Right atrium auricular region (tissue), 2 donors: ENCODE measurements around the gene FMNL2. TPM values are rescaled to one million over a fixed set of nuclear protein-coding genes. Genes with fewer than 3 reads are reported as not detected.

ENCODE experiments used
- DNase-seq: peaks from one replicate; pipeline ENCODE4 v3.0.0-alpha.2; 2019; ENCODE audit warnings: low spot score
- H3K27ac ChIP-seq, 2 donors: fragments of 200-600 bp; sonication (generic); 1 replicate in 1 of 2; 2 replicates in 1 of 2; pipeline ENCODE4 v1.5.1; 2016 to 2019
- H3K27me3 ChIP-seq, 2 donors: fragments of 200-600 bp; sonication (generic); one replicate each; pipeline versions ENCODE4 v1.5.1 to v1.6.0; 2017 to 2019
- H3K36me3 ChIP-seq: fragments of 200-600 bp; sonication (generic); one replicate; pipeline ENCODE4 v1.5.1; 2016
- H3K4me1 ChIP-seq, 2 donors: fragments of 200-600 bp; sonication (generic); one replicate each; pipeline versions ENCODE4 v1.5.1 to v1.6.0; 2017 to 2019
- H3K4me3 ChIP-seq, 2 donors: fragments of 200-600 bp; sonication (generic); 1 replicate in 1 of 2; 2 replicates in 1 of 2; pipeline ENCODE4 v1.5.1; 2017 to 2019; ENCODE audit warnings: mild to moderate bottlenecking in 1 of 2, moderate library complexity in 1 of 2
- H3K9me3 ChIP-seq, 2 donors: fragments of 200-600 bp; sonication (generic); one replicate each; pipeline ENCODE4 v1.5.1; 2019
- total RNA-seq, 2 donors: library from RNA; depleted of rRNA; stranded (reverse); fragments of >200 nt; gene quantifications; one replicate each; pipeline ENCODE4 v1.1.0, GENCODE V29; 2016
- TF ChIP-seq, protein P1 (sequence below), 2 donors: fragments of 200-600 bp; sonication (generic); IDR thresholded peaks; one replicate each; pipeline ENCODE4 v1.5.1; 2019; ENCODE audit warnings: antibody characterized with exemption in 2 of 2

Gene FMNL2
- total RNA-seq, 2 donors from 2014 or later: 6.0 to 11.5 TPM

DNA sequence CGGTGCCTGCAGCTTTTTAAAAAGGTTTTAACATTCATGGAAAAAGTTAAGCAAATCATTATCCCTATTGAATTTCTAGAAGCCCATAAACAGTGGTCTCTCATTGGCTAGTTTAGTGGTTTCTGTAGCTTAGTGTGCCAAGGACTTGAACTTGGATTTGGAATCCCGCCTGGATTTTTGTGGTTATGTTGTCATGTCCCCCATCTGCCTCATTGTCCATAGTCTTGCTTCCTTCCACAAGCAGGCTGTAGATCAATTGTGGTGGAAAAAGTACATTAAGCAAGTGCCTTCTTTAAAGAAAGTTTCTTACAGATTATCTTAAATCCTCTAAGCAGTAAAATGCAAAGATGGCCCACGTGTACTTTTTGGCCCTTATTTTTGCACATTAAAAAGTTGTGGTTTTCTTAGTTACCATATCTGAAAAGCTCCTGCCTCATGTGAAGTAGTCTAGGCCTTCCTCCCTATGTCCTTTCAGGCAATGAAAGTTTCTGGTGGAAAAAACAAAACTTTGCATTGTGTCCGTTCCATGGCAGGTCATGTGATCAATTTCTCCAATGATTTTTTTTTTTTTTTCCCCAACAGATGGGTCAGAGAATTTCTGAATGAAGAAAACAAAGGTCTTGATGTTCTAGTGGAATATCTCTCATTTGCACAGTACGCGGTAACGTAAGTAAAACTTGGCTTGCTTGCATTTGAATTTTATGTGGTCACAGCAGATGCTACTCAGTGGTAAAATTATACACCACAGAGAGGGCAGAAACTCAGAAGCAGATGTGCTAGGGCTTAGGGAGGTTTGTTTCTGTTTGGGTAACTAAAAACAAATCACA lies 223.4 kb downstream of the FMNL2 start:
- Histone ChIP-seq H3K27ac (no peak overlapping the region), H3K4me3 (no peak overlapping the region), H3K9me3 (no peaks in the 10 kb centered on the region), H3K36me3 (no peaks in the 10 kb centered on the region), H3K4me1 (no peaks in the 10 kb centered on the region), H3K27me3 (no peaks in the 10 kb centered on the region)
- no peak for DNase-seq
- TF ChIP-seq, protein P1, sequence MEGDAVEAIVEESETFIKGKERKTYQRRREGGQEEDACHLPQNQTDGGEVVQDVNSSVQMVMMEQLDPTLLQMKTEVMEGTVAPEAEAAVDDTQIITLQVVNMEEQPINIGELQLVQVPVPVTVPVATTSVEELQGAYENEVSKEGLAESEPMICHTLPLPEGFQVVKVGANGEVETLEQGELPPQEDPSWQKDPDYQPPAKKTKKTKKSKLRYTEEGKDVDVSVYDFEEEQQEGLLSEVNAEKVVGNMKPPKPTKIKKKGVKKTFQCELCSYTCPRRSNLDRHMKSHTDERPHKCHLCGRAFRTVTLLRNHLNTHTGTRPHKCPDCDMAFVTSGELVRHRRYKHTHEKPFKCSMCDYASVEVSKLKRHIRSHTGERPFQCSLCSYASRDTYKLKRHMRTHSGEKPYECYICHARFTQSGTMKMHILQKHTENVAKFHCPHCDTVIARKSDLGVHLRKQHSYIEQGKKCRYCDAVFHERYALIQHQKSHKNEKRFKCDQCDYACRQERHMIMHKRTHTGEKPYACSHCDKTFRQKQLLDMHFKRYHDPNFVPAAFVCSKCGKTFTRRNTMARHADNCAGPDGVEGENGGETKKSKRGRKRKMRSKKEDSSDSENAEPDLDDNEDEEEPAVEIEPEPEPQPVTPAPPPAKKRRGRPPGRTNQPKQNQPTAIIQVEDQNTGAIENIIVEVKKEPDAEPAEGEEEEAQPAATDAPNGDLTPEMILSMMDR (IDR thresholded peaks at IDR 0.05): no peak

DNA sequence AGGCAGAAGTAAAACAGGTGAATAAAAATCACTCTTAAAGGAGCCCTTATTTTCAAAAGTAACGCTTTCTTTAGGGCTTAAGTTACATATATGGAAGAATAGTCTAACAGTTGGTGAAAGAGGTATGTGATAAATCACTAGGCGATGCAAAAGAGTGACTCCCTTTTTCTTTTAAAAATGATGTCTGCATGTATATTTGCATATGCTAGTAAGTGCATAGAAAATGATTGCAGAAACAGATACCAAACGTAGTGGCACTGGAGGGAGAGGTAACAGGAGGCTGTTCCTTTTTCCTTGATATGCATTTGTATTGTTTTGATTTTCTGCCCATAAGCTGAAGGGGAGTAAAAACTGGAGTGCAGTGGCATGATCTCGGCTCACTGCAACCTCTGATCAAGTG lies 224.0 kb downstream of the FMNL2 start:
- TF ChIP-seq, protein P1 (IDR thresholded peaks at IDR 0.05): no peak
- Histone ChIP-seq H3K27ac (no peak overlapping the region), H3K4me1 (no peaks in the 10 kb centered on the region), H3K4me3 (no peak overlapping the region), H3K36me3 (no peaks in the 10 kb centered on the region), H3K27me3 (no peaks in the 10 kb centered on the region), H3K9me3 (no peaks in the 10 kb centered on the region)
- DNase-seq: no peak

GRCh38 chr2:152560166-152560565 lies 225.2 kb downstream of the FMNL2 start:
- no peaks in the 10 kb centered on the region for H3K36me3 ChIP-seq
- no peak for DNase-seq
- no peak overlapping the region for H3K27ac ChIP-seq
- TF ChIP-seq, protein P1 (IDR thresholded peaks at IDR 0.05): no peak
- H3K9me3 ChIP-seq: no peaks in the 10 kb centered on the region
- H3K27me3 ChIP-seq: no peaks in the 10 kb centered on the region
- H3K4me3 ChIP-seq: no peak overlapping the region
- H3K4me1 ChIP-seq: no peaks in the 10 kb centered on the region

DNA sequence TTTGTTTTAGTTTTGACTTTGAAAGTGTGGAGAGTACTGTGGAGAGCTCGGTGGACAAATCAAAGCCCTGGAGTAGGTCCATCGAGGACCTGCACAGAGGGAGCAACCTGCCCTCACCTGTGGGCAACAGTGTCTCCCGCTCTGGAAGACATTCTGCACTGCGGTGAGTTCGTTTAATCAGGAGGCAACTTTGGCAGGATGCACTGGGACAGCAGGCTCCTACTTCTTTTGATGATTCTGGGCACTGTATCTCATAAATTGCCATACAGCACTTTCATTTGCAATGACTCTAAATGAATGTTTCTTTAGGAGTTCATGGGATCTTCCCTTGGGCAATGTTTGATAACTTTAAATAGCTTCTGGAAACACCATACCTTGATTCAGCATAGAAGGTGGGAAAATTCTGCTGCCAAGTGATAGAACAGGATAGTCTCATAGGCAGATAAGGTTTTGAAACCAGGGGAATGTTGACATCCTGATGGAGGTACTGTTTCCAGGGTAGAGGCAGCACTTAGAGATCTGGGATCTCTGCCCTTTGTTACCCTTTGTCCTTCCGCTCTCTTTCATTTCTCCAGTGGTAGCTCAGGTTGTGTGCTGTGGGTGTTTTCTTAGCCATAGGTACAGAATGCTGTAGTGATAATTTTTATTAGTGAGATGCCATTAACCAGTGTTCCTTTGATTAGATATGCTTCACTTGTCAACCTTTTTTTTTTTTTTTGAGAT lies 226.1 kb downstream of the FMNL2 start:
- no peaks in the 10 kb centered on the region for H3K4me1 ChIP-seq
- no peak overlapping the region for H3K4me3 ChIP-seq
- TF ChIP-seq, protein P1 (IDR thresholded peaks at IDR 0.05): no peak
- H3K27me3 ChIP-seq: no peaks in the 10 kb centered on the region
- H3K27ac ChIP-seq: no peak overlapping the region
- H3K9me3 ChIP-seq: no peaks in the 10 kb centered on the region
- H3K36me3 ChIP-seq: no peaks in the 10 kb centered on the region
- no peak for DNase-seq

DNA sequence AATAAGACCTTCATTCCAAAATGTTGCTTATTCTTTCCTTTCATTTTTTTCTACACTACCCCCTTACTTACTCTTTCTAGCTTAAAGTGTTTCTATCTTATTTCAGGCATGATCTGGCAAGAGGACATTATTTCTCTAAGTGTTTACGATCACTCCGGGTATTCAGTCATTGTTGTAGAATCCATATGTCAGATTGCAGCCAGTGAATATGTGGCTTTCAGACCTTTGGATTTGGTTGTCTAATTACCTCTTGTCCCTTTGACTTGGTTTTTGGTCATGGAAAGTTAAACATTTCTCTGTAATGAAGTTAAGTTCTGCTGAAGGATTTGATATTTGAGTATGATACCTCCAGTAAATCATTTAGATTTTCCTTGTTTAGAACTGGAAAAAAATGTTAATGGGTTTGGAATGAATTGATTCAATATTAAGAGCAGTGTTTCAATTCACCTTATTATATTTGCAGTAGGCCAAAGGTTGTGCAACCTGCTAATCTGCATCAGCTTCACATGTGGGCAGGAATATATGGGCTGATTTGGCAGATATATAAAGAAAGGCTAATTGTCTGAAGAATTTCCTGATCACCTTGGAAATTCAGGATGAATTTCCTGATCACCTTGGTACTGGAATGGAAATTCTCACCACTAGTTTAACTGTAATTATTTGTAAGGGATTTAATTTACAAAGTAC lies 227.4 kb downstream of the FMNL2 start:
- Histone ChIP-seq H3K27ac (no peak overlapping the region), H3K9me3 (no peaks in the 10 kb centered on the region), H3K36me3 (no peaks in the 10 kb centered on the region), H3K4me1 (no peaks in the 10 kb centered on the region), H3K27me3 (no peaks in the 10 kb centered on the region), H3K4me3 (no peak overlapping the region)
- TF ChIP-seq, protein P1 (IDR thresholded peaks at IDR 0.05): no peak
- no peak for DNase-seq
